Esophagus squamous epithelium (tissue), 5 donors: ENCODE results near the gene KMT2C. TPM values are rescaled to one million over a fixed set of nuclear protein-coding genes. Genes with fewer than 3 reads are reported as not detected.

Experiments used
- DNase-seq: peaks from one replicate; lab custom pipeline; 2025; lab: John Stamatoyannopoulos, UW
- H3K27ac ChIP-seq, 4 donors: fragments of 200-600 bp; sonication (generic); one replicate each; pipeline ENCODE4 v1.5.1; 2016 to 2019; ENCODE audit warnings: mild to moderate bottlenecking in 1 of 4
- H3K27me3 ChIP-seq, 4 donors: fragments of 200-600 bp; sonication (generic); 1 replicate in 3 of 4; 2 replicates in 1 of 4; pipeline versions ENCODE4 v1.5.1 to v1.6.0; 2017 to 2021; ENCODE audit warnings: antibody characterized with exemption in 1 of 4
- H3K36me3 ChIP-seq, 3 donors: fragments of 200-600 bp; sonication (generic); one replicate each; pipeline ENCODE4 v1.5.1; 2016 to 2019
- H3K4me1 ChIP-seq, 3 donors: fragments of 200-600 bp; sonication (generic); one replicate each; pipeline ENCODE4 v1.5.1; 2017 to 2019
- H3K4me3 ChIP-seq, 4 donors: fragments of 200-600 bp; sonication (generic); 1 replicate in 3 of 4; 2 replicates in 1 of 4; pipeline ENCODE4 v1.5.1; 2016 to 2019; ENCODE audit warnings: mild to moderate bottlenecking in 2 of 4, moderate library complexity in 1 of 4
- H3K9me3 ChIP-seq, 3 donors: fragments of 200-600 bp; sonication (generic); one replicate each; pipeline ENCODE4 v1.5.1; 2016 to 2019
- CTCF ChIP-seq, 6 experiments: fragments of 450-650 bp in 4 of 6; fragments of 200-600 bp in 2 of 6; sonication (generic) in 2 of 6; IDR thresholded peaks; one replicate each; pipeline ENCODE4 v1.5.1; 2016 to 2019; ENCODE audit warnings: antibody characterized with exemption in 6 of 6, mild to moderate bottlenecking in 4 of 6, moderate library complexity in 4 of 6
- POLR2A ChIP-seq, 4 donors: fragments of 450-650 bp; IDR thresholded peaks; one replicate each; pipeline ENCODE4 v1.6.1; 2017; ENCODE audit warnings: antibody characterized with exemption in 4 of 4, mild to moderate bottlenecking in 4 of 4, moderate library complexity in 3 of 4
- WGBS, 2 donors: methylation state at CpG; one replicate each; pipeline ENCODE4 v1.1.5; 2018; 5-methylcytosine and 5-hydroxymethylcytosine counted together
- intact Hi-C: fragments of 100-400 bp; cut with DNase I; formaldehyde crosslinking; loops from one replicate; pipeline ENCODE4 v1.15.0; 2022
- total RNA-seq, 4 donors: library from RNA; depleted of rRNA; stranded (reverse); fragments of >200 nt; gene quantifications; one replicate each; pipeline ENCODE4 v1.1.0, GENCODE V29; 2016
- donor health status: DM: yes; HTN: yes; CAD: no.

KMT2C gene
- total RNA-seq, 4 donors from 2014 or later, result 25.1 to 64.7 (median 43.4) TPM

GRCh38 chr7:152140560-152140959, 295.2 kb downstream of the KMT2C start:
- TF ChIP-seq POLR2A (IDR thresholded peaks at IDR 0.05) (no peak), CTCF (IDR thresholded peaks at IDR 0.05) (no peak)
- Histone ChIP-seq H3K9me3 (no peaks in the 10 kb centered on the region), H3K36me3 (peaks cover 24 to 100% (median 35%) of the 10 kb centered on the region in 3 donors), H3K27me3 (no peaks in the 10 kb centered on the region), H3K4me1 (peaks cover 0 to 5% (median 0%) of the 10 kb centered on the region in 3 donors), H3K27ac (no peak overlapping the region), H3K4me3 (no peak overlapping the region)
- WGBS, 2 donors, result 95 to 100% methylated on average over 2 of the region's 2 CpGs
- no peak for DNase-seq
- intact Hi-C loops, result no loop called here

- Histone ChIP-seq H3K9me3 (no peaks in the 10 kb centered on the region), H3K4me1 (no peaks in the 10 kb centered on the region), H3K27me3 (no peaks in the 10 kb centered on the region), H3K36me3 (peaks cover 24 to 96% (median 34%) of the 10 kb centered on the region in 3 donors), H3K4me3 (no peak overlapping the region), H3K27ac (no peak overlapping the region)
- intact Hi-C loops, result no loop called here
- TF ChIP-seq POLR2A (IDR thresholded peaks at IDR 0.05), result no peak
- TF ChIP-seq CTCF (IDR thresholded peaks at IDR 0.05), result no peak
- no peak for DNase-seq
- 90 to 93% methylated on average over 4 of the region's 4 CpGs for WGBS, 2 donors
These were observed 295.7 kb downstream of the KMT2C start for GRCh38 chr7:152140067-152140466.

GRCh38 chr7:152137476-152138025, 298.3 kb downstream of the KMT2C start:
- Histone ChIP-seq H3K36me3 (peaks cover 21 to 89% (median 23%) of the 10 kb centered on the region in 3 donors), H3K4me1 (no peaks in the 10 kb centered on the region), H3K27me3 (no peaks in the 10 kb centered on the region), H3K4me3 (no peak overlapping the region), H3K9me3 (no peaks in the 10 kb centered on the region), H3K27ac (no peak overlapping the region)
- DNase-seq, result no peak
- 86 to 88% methylated on average over 6 of the region's 7 CpGs for WGBS, 2 donors
- TF ChIP-seq CTCF (IDR thresholded peaks at IDR 0.05) (no peak), POLR2A (IDR thresholded peaks at IDR 0.05) (no peak)
- intact Hi-C loops, result no loop called here

- no peaks in the 10 kb centered on the region for H3K4me1 ChIP-seq
- DNase-seq, result no peak
- H3K27ac ChIP-seq, result no peak overlapping the region
- no peak for TF ChIP-seq CTCF (IDR thresholded peaks at IDR 0.05)
- TF ChIP-seq POLR2A (IDR thresholded peaks at IDR 0.05), result no peak
- no peaks in the 10 kb centered on the region for H3K9me3 ChIP-seq
- no peaks in the 10 kb centered on the region for H3K27me3 ChIP-seq
- 78 to 80% methylated on average over 9 of the region's 9 CpGs for WGBS, 2 donors
- intact Hi-C loops, result no loop called here
- peaks cover 20 to 89% (median 21%) of the 10 kb centered on the region in 3 donors for H3K36me3 ChIP-seq
- no peak overlapping the region for H3K4me3 ChIP-seq
These were observed 299.1 kb downstream of the KMT2C start for GRCh38 chr7:152136686-152137085.

- intact Hi-C loops, result no loop called here
- Histone ChIP-seq H3K9me3 (no peaks in the 10 kb centered on the region), H3K27ac (no peak overlapping the region), H3K36me3 (peaks cover 19 to 89% (median 31%) of the 10 kb centered on the region in 3 donors), H3K4me3 (no peak overlapping the region), H3K4me1 (no peaks in the 10 kb centered on the region), H3K27me3 (no peaks in the 10 kb centered on the region)
- TF ChIP-seq POLR2A (IDR thresholded peaks at IDR 0.05), result no peak
- no peak for TF ChIP-seq CTCF (IDR thresholded peaks at IDR 0.05)
- 98 to 99% methylated on average over 9 to 13 of the region's 13 CpGs for WGBS, 2 donors
- no peak for DNase-seq
These were observed 302.0 kb downstream of the KMT2C start for GRCh38 chr7:152133804-152134203.
